K562 treated with DMSO at 1 percent for 48 hours (cell line): ENCODE data around the gene CPA5. TPM values are rescaled to one million over a fixed set of nuclear protein-coding genes. Genes with fewer than 3 reads are reported as not detected.

ENCODE experiments used
- total RNA-seq: library from RNA; unstranded; fragments of 300-600 nt; gene quantifications from 2 replicates; pipeline ENCODE4 v1.2.3, GENCODE V29; 2022; ENCODE audit warnings: low replicate concordance; ENCODE audit errors: extremely low read depth

The CPA5 gene, protein sequence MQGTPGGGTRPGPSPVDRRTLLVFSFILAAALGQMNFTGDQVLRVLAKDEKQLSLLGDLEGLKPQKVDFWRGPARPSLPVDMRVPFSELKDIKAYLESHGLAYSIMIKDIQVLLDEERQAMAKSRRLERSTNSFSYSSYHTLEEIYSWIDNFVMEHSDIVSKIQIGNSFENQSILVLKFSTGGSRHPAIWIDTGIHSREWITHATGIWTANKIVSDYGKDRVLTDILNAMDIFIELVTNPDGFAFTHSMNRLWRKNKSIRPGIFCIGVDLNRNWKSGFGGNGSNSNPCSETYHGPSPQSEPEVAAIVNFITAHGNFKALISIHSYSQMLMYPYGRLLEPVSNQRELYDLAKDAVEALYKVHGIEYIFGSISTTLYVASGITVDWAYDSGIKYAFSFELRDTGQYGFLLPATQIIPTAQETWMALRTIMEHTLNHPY
- total RNA-seq = not detected in 2 replicates

DNA sequence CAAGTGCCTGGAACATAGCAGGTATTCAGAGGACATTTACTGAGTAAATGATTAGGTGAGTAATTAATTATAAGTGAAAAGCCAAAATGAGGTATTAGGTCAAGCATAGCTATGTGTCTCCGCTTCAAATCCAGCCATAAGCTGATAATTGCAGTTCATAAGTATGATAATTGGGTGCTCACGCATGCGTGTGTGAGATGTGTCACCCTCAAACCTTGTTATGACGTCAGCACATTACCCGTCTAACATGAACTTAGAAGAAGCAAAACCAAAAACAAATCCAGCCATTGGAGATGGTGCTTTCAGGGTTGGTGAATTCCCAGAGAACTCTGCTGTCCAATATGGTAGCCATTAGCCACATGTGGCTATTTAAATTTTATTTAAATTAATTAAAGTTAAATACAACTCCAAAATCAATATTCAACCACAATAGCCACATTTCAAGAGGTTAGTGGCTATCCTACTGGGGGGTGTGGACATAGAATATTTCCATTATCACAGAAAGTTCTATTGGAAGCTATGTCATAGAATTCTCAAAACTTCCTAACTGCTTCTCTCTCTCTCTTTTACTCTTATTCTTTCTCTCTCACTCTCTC is at the start of gene CPA5:
Gene CPA5, plus strand, starts transcription at position 546 of the 596 bp plus-strand sequence. CDS start 1,670 bp downstream, outside the sequence.

DNA sequence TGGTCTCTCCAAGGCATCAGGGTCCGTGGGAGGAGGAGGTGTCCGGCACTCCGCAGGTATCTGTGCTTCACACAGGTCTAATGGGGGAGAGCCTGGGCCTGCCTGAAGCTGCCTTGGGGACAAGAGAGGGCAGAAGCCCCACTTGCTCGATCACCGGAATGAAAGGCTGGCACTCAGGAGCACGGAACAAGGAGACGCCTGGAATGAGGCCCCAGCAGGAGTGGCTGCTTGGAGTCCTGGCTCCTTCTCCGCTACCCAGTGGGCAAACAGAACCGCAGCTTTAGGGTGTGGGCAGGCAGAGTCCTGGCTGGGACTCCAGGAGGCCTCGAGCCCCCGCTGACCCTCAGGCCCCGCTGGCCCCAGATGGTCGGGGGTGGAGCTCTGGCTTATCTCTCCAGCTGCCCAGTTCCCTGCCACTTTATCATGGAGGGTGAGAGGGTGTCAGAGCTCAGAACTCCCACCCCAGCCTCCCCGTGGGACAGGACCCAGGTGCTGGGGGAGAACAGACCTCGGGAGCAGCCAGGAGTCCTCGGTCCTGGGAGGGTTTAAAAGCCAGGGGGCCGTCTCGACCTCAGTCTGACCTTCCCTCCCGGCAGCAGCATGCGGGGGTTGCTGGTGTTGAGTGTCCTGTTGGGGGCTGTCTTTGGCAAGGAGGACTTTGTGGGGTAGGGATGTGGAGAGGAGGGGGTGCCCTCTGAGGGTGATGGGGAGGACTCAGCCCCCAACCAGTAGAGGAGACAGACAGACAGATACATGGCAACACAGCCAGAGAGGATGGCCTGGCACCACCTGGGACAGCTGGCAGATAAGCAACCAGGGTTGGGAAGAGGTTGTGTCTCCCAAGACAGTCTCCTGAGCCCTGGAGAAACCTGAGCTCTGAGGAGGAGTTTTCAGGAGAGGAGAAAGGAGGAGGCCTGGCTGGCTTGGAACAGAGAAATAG is 35.6 kb downstream of the CPA5 start, which contains the start of gene CPA1:
Gene CPA1, plus strand, starts transcription at position 574 of the 940 bp plus-strand sequence. Its CDS starts 27 bp downstream, at position 601.

Other genes with a start within 250 kb of the CPA5 start
- gene TMEM209, start 139.4 kb upstream of the CPA5 start, total RNA-seq = not detected in 2 replicates
- gene SSMEM1, start 137.0 kb upstream of the CPA5 start, total RNA-seq = not detected in 2 replicates
- not detected in 2 replicates for gene CPA2, start 78.0 kb upstream of the CPA5 start, total RNA-seq
- not detected in 2 replicates for gene CPA4, start 51.7 kb upstream of the CPA5 start, total RNA-seq
- not detected in 2 replicates for gene CPA1, start 35.7 kb downstream of the CPA5 start, total RNA-seq
- not detected in 2 replicates for gene CEP41, start 96.2 kb downstream of the CPA5 start, total RNA-seq
- gene MEST, start 147.3 kb downstream of the CPA5 start, total RNA-seq = not detected in 2 replicates